GM19043 (cell line): ENCODE measurements around the gene CD86.

ENCODE experiments used
- ATAC-seq: cut with Tn5 transposase; IDR thresholded peaks from one replicate; pipeline ENCODE4 v1.9.1; 2021; ENCODE audit warnings: low read depth; ENCODE audit not compliant: unreplicated experiment

Gene CD86

GRCh38 chr3:122058294-122058693, 3.1 kb downstream of the CD86 start:
- ATAC-seq = no peak

GRCh38 chr3:122060040-122060698, 5.0 kb downstream of the CD86 start:
- ATAC-seq = no peak

- ATAC-seq = no peak
Observed at GRCh38 chr3:122063908-122064307, 8.7 kb downstream of the CD86 start.

- no peak for ATAC-seq
Observed at GRCh38 chr3:122064326-122064725, 9.2 kb downstream of the CD86 start.

- peak; percentile 12 for ATAC-seq
Observed at GRCh38 chr3:122066331-122067213, 11.4 kb downstream of the CD86 start.

- ATAC-seq = peak; percentile 55
Observed at GRCh38 chr3:122067214-122067550, 12.0 kb downstream of the CD86 start.

- no peak for ATAC-seq
Observed at GRCh38 chr3:122067588-122068240, 12.6 kb downstream of the CD86 start.

- peak; percentile 49 for ATAC-seq
Observed at GRCh38 chr3:122074621-122075265, 19.6 kb downstream of the CD86 start.

- ATAC-seq = peak; percentile 1
Observed at GRCh38 chr3:122076491-122077292, 21.5 kb downstream of the CD86 start.

- peak; percentile 26 for ATAC-seq
Observed at GRCh38 chr3:122077293-122078234, 22.4 kb downstream of the CD86 start.

- no peak for ATAC-seq
Observed at GRCh38 chr3:122078235-122078935, 23.2 kb downstream of the CD86 start.

- ATAC-seq = no peak
Observed at GRCh38 chr3:122079524-122080206, 24.5 kb downstream of the CD86 start.

- no peak for ATAC-seq
Observed at GRCh38 chr3:122080207-122080587, 25.0 kb downstream of the CD86 start.

GRCh38 chr3:122081543-122082247, 26.5 kb downstream of the CD86 start:
- ATAC-seq = peak; percentile 47

- ATAC-seq = no peak
Observed at GRCh38 chr3:122082357-122082756, 27.2 kb downstream of the CD86 start.

GRCh38 chr3:122084799-122085198, 29.6 kb downstream of the CD86 start:
- no peak for ATAC-seq

GRCh38 chr3:122085673-122086072, 30.5 kb downstream of the CD86 start:
- ATAC-seq = no peak
